IMR-90 (cell line): ENCODE results near the gene SLC48A1. TPM values are rescaled to one million over a fixed set of nuclear protein-coding genes. Genes with fewer than 3 reads are reported as not detected.

Experiments used
- ATAC-seq: fragments of 200-7000 bp; cut with Tn5 transposase; 2 replicates; pipeline ENCODE4 v1.9.1; 2020; ENCODE audit warnings: low read depth, mild to moderate bottlenecking, moderate library complexity
- BruUV-seq: library from RNA; stranded (reverse); fragments of 400-500 nt; replicated peaks from 2 replicates; lab custom pipeline; 2021; lab: Mats Ljungman, UMichigan
- CTCF ChIA-PET: fragments of 300-600 bp; formaldehyde crosslinking; extraction: SDS; loops from one replicate; lab custom pipeline; 2021; ENCODE audit warnings: antibody characterized with exemption; lab: Yijun Ruan, JAX
- POLR2A ChIA-PET: fragments of 300-600 bp; sonication (Branson Sonifier 250); formaldehyde crosslinking; loops from one replicate; lab custom pipeline; 2022; ENCODE audit warnings: antibody characterized with exemption; ENCODE audit not compliant: unreplicated experiment; lab: Charles Lee
- DNase-seq: peaks from one replicate; pipeline ENCODE4 v3.0.0; 2013
- H2AFZ ChIP-seq: replicated peaks from 2 replicates; pipeline ENCODE3; 2013; ENCODE audit warnings: low read length, mild to moderate bottlenecking; ENCODE audit not compliant: poor library complexity
- H2AK5ac ChIP-seq: 2 replicates; pipeline ENCODE4 v1.6.1; 2013; ENCODE audit warnings: low read depth, low read length, inconsistent platforms
- H2AK9ac ChIP-seq: replicated peaks from 2 replicates; pipeline ENCODE3; 2013; ENCODE audit warnings: mild to moderate bottlenecking, low read depth, low read length, moderate library complexity; ENCODE audit not compliant: poor library complexity
- H2BK120ac ChIP-seq: 2 replicates; pipeline ENCODE4 v1.6.1; 2013; ENCODE audit warnings: low read depth, low read length, inconsistent platforms
- H2BK15ac ChIP-seq: 3 replicates; pipeline ENCODE4 v1.6.1; 2013; ENCODE audit warnings: low read depth, low read length, inconsistent platforms
- H2BK20ac ChIP-seq: 2 replicates; pipeline ENCODE4 v1.6.1; 2013; ENCODE audit warnings: low read depth, mild to moderate bottlenecking, inconsistent platforms, low read length, moderate library complexity
- H2BK5ac ChIP-seq: 2 replicates; pipeline ENCODE4 v1.6.1; 2013; ENCODE audit warnings: mild to moderate bottlenecking, low read depth, low read length, inconsistent platforms; ENCODE audit not compliant: poor library complexity, severe bottlenecking
- H3K14ac ChIP-seq: replicated peaks from 2 replicates; pipeline ENCODE4 v1.6.1; 2013; ENCODE audit warnings: low read depth, low read length, inconsistent platforms
- H3K18ac ChIP-seq: 2 replicates; pipeline ENCODE4 v1.6.1; 2013; ENCODE audit warnings: low read depth, low read length, control low read depth
- H3K23ac ChIP-seq: 2 replicates; pipeline ENCODE4 v1.6.1; 2013; ENCODE audit warnings: low read depth, low read length, inconsistent platforms
- H3K27ac ChIP-seq: 2 replicates; pipeline ENCODE4 v1.5.1; 2013; ENCODE audit warnings: mild to moderate bottlenecking, control low read depth, low read length; ENCODE audit not compliant: insufficient read depth
- H3K27me3 ChIP-seq: 2 replicates; pipeline ENCODE4 v1.6.1; 2013; ENCODE audit warnings: low read length; ENCODE audit not compliant: control insufficient read depth, insufficient read depth
- H3K36me3 ChIP-seq: 2 replicates; pipeline ENCODE4 v1.6.1; 2013; ENCODE audit warnings: low read length, mixed read lengths; ENCODE audit not compliant: control insufficient read depth, insufficient read depth
- H3K4ac ChIP-seq: 2 replicates; pipeline ENCODE4 v1.6.1; 2013; ENCODE audit warnings: low read depth, low read length, inconsistent platforms
- H3K4me1 ChIP-seq: 2 replicates; pipeline ENCODE4 v1.6.1; 2013; ENCODE audit warnings: low read length, mixed read lengths; ENCODE audit not compliant: control insufficient read depth, insufficient read depth
- H3K4me2 ChIP-seq: 2 replicates; pipeline ENCODE4 v1.6.1; 2013; ENCODE audit warnings: low read depth, mild to moderate bottlenecking, control low read depth, low read length, moderate library complexity
- H3K4me3 ChIP-seq: 2 replicates; pipeline ENCODE4 v1.5.1; 2013; ENCODE audit warnings: low read depth, mild to moderate bottlenecking, control low read depth, low read length, moderate library complexity; ENCODE audit not compliant: insufficient read depth
- H3K56ac ChIP-seq: 2 replicates; pipeline ENCODE4 v1.6.1; 2013; ENCODE audit warnings: low read length, inconsistent platforms; ENCODE audit not compliant: insufficient read depth; ENCODE audit errors: extremely low read depth
- H3K79me1 ChIP-seq, 2 experiments: 2 replicates each; pipeline ENCODE4 v1.6.1; 2013; ENCODE audit warnings: low read length in 2 of 2, inconsistent platforms in 1 of 2, low read depth in 1 of 2
- H3K9ac ChIP-seq: 2 replicates; pipeline ENCODE4 v1.6.1; 2013; ENCODE audit warnings: low read depth, low read length, control low read depth
- H3K9me1 ChIP-seq: 2 replicates; pipeline ENCODE4 v1.6.1; 2013; ENCODE audit warnings: low read length, inconsistent platforms; ENCODE audit not compliant: insufficient read depth
- H3K9me3 ChIP-seq: 2 replicates; pipeline ENCODE4 v1.6.1; 2013; ENCODE audit warnings: low read length; ENCODE audit not compliant: control insufficient read depth, insufficient read depth
- H4K20me1 ChIP-seq: 2 replicates; pipeline ENCODE4 v1.6.1; 2013; ENCODE audit warnings: low read length, inconsistent platforms; ENCODE audit not compliant: insufficient read depth
- H4K5ac ChIP-seq: 2 replicates; pipeline ENCODE4 v1.6.1; 2013; ENCODE audit warnings: mild to moderate bottlenecking, low read depth, low read length, control low read depth
- H4K8ac ChIP-seq, 2 experiments: 2 replicates each; pipeline ENCODE4 v1.6.1; 2013; ENCODE audit warnings: low read depth in 2 of 2, low read length in 2 of 2, control low read depth in 1 of 2, inconsistent platforms in 1 of 2
- H4K91ac ChIP-seq: 2 replicates; pipeline ENCODE4 v1.6.1; 2013; ENCODE audit warnings: low read depth, low read length, inconsistent platforms; ENCODE audit not compliant: insufficient read depth
- CEBPB ChIP-seq: IDR thresholded peaks from 2 replicates; pipeline ENCODE4 v1.6.1; 2012; ENCODE audit warnings: low read depth, low read length, improper control_type of control experiment
- CHD1 ChIP-seq: IDR thresholded peaks from 2 replicates; pipeline ENCODE4 v1.6.1; 2012; ENCODE audit warnings: low read depth, low read length, improper control_type of control experiment
- FOS ChIP-seq: fragments of 150-350 bp; IDR thresholded peaks from 2 replicates; pipeline ENCODE4 v1.6.1; 2016; ENCODE audit warnings: low read depth, low read length
- MAZ ChIP-seq: IDR thresholded peaks from 2 replicates; pipeline ENCODE4 v1.6.1; 2012; ENCODE audit warnings: low read depth, mild to moderate bottlenecking, low read length, improper control_type of control experiment, moderate library complexity, borderline replicate concordance
- NFE2L2 ChIP-seq: fragments of 150-350 bp; IDR thresholded peaks from 2 replicates; pipeline ENCODE4 v1.6.1; 2016; ENCODE audit warnings: low read depth, mild to moderate bottlenecking, low read length
- POLR2A ChIP-seq: IDR thresholded peaks from 2 replicates; pipeline ENCODE4 v1.6.1; 2012; ENCODE audit warnings: mild to moderate bottlenecking, low read depth, low read length
- RCOR1 ChIP-seq: IDR thresholded peaks from 2 replicates; pipeline ENCODE4 v1.6.1; 2012; ENCODE audit warnings: mild to moderate bottlenecking, low read length, improper control_type of control experiment; ENCODE audit not compliant: insufficient replicate concordance
- USF2 ChIP-seq: fragments of 150-350 bp; IDR thresholded peaks from 2 replicates; pipeline ENCODE4 v1.6.1; 2017; ENCODE audit warnings: mild to moderate bottlenecking, antibody characterized with exemption, low read length, low read depth
- WGBS, 2 experiments: methylation state at CpG; one replicate each; pipeline versions ENCODE4 v1.1.5 to v1.1.7; 2013; ENCODE audit warnings: missing lambda C conversion rate in 2 of 2; ENCODE audit not compliant: insufficient read length in 1 of 2; ENCODE audit errors: extremely low coverage in 2 of 2; 5-methylcytosine and 5-hydroxymethylcytosine counted together
- dilution Hi-C: fragments of 300-500 bp; cut with HindIII; formaldehyde crosslinking; loops from one replicate; pipeline ENCODE4 v1.14.3; 2018; ENCODE audit warnings: low sequenced_read_pairs; ENCODE audit not compliant: unreplicated experiment
- in situ Hi-C: fragments of 300-500 bp; cut with MboI; formaldehyde crosslinking; loops from 3 replicates; pipeline ENCODE4 v1.14.3; 2019; ENCODE audit warnings: low sequenced_read_pairs, inconsistent platforms, mixed read lengths
- intact Hi-C: fragments of 100-400 bp; cut with micrococcal nuclease; formaldehyde crosslinking; loops from 2 replicates; pipeline ENCODE4 v1.10.0; 2022
- polyA plus RNA-seq, 3 experiments: library from polyadenylated mRNA; depleted of rRNA; stranded (reverse); fragments of >200 nt; gene quantifications; 2 replicates each; pipeline ENCODE4 v1.2.3, GENCODE V29; 2012; ENCODE audit warnings: low replicate concordance in 1 of 3
- total RNA-seq: library from RNA; depleted of rRNA; stranded (reverse); fragments of >200 nt; gene quantifications from 2 replicates; pipeline ENCODE4 v1.2.3, GENCODE V29; 2012

Gene SLC48A1
- total and polyA plus RNA-seq, 2 of the 4 experiments (the other 2 are of a cell fraction): 4.8 to 5.9 TPM

- Histone ChIP-seq H3K9me3 (no peaks in the 10 kb centered on the region), H2AK5ac (peak overlapping the region; percentile 23), H2BK5ac (peak overlapping the region; percentile 2), H3K27me3 (no peaks in the 10 kb centered on the region), H3K23ac (peak overlapping the region; percentile 6; the same call in 1 of the 2 replicates), H2BK20ac (peak overlapping the region; percentile 18), H3K18ac (peak overlapping the region; percentile 99; the same call in 1 of the 2 replicates), H4K8ac (peak overlapping the region; percentile 78 to 91), H2AFZ (peak overlapping the region; percentile 0), H4K5ac (peak overlapping the region; percentile 99), H3K56ac (no peak overlapping the region), H2BK120ac (peak overlapping the region; percentile 67), H3K27ac (peak overlapping the region; percentile 85; the same call in 1 of the 2 replicates), H3K9me1 (peaks cover 10% of the 10 kb centered on the region; the same call in 1 of the 2 replicates), H3K4me1 (peaks cover 25% of the 10 kb centered on the region), H3K4me2 (no peak overlapping the region), H4K20me1 (peaks cover 11% of the 10 kb centered on the region; the same call in 1 of the 2 replicates), H2AK9ac (peak overlapping the region; percentile 75), H3K79me1 (peaks cover 0 to 11% of the 10 kb centered on the region in 2 experiments; a peak in 1 of 4 replicates), H3K4me3 (no peak overlapping the region), H3K9ac (no peak overlapping the region), H3K4ac (peak overlapping the region; percentile 53), H4K91ac (peak overlapping the region; percentile 91), H3K14ac (peak overlapping the region; percentile 8), H3K36me3 (peaks cover 8% of the 10 kb centered on the region; the same call in 1 of the 2 replicates), H2BK15ac (peak overlapping the region; percentile 72; the same call in 2 of the 3 replicates)
- ATAC-seq: no peak
- intact Hi-C loops: loop anchor here (5.0 to 10.0 kb wide), 2 partner anchors 125 to 742 kb away; no protein-coding TSS in a partner anchor
- in situ Hi-C loops: loop anchor here (5.0 kb wide), 1 partner anchor 65 kb away; no protein-coding TSS in a partner anchor
- TF ChIP-seq FOS (no peak), MAZ (no peak), CHD1 (no peak), CEBPB (no peak), RCOR1 (no peak), NFE2L2 (no peak), POLR2A (no peak), USF2 (no peak)
- no TSS peak for BruUV-seq
- WGBS, 2 experiments: 60% methylated on average over 1 of the region's 1 CpG; no CpG with 5 or more reads in 1 of the 2 experiments
- CTCF ChIA-PET: interaction anchor here (1.0 to 2.1 kb wide), 2 partner anchors 35 to 62 kb away, joined by 3 to 10 read pairs; no protein-coding TSS in a partner anchor
- no peak for DNase-seq
- POLR2A ChIA-PET: no interaction called here
- dilution Hi-C loops: no loop called here
Measured at GRCh38 chr12:47777151-47777550, 4.1 kb downstream of the SLC48A1 start.
